ENCODE results near the gene PROSER2.

GRCh38 chr10:11810973-11811372 is 12.2 kb upstream of the PROSER2 start:
- TF ChIP-seq EP300 (IDR thresholded peaks at IDR 0.05) (no peak), CTCF (IDR thresholded peaks at IDR 0.05) (no peak), POLR2A (IDR thresholded peaks at IDR 0.05) (no peak), POLR2AphosphoS5 (IDR thresholded peaks at IDR 0.05) (no peak)
